ENCODE results near the gene EIF4EBP3.

DNA sequence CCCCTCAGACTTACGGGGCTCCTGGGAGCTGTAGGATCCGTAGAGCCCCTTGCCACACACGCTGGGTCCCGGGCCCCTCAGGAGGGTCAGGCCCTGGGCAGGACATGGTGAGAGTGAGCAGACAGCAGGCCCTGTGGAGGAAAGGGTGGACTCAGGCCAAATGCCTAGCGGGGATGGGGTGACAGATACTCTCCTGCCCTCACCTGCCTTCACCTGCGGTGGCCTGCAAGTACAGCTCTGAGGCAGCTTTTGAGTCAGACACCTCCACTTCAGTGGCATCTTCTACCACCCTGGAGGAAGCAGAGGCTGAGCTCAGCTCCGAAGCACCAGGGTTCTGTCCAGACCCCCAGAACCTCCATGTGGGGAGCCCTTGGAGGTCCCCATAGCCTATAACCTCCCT lies 43.4 kb downstream of the EIF4EBP3 start:
- TF ChIP-seq, protein P1, sequence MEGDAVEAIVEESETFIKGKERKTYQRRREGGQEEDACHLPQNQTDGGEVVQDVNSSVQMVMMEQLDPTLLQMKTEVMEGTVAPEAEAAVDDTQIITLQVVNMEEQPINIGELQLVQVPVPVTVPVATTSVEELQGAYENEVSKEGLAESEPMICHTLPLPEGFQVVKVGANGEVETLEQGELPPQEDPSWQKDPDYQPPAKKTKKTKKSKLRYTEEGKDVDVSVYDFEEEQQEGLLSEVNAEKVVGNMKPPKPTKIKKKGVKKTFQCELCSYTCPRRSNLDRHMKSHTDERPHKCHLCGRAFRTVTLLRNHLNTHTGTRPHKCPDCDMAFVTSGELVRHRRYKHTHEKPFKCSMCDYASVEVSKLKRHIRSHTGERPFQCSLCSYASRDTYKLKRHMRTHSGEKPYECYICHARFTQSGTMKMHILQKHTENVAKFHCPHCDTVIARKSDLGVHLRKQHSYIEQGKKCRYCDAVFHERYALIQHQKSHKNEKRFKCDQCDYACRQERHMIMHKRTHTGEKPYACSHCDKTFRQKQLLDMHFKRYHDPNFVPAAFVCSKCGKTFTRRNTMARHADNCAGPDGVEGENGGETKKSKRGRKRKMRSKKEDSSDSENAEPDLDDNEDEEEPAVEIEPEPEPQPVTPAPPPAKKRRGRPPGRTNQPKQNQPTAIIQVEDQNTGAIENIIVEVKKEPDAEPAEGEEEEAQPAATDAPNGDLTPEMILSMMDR (conservative IDR thresholded peaks at IDR 0.05; ENCODE audit: low read length) = no peak
- TF ChIP-seq EZH2phosphoT487 (IDR thresholded peaks at IDR 0.05; ENCODE audit: borderline replicate concordance, low read depth, low read length) = no peak
